Uterus (tissue), 4 donors: ENCODE data around the gene PPP2R5B. TPM values are rescaled to one million over a fixed set of nuclear protein-coding genes. Genes with fewer than 3 reads are reported as not detected.

Experiments
- DNase-seq, 2 donors: peaks; one replicate each; pipeline ENCODE4 v3.0.0-alpha.2; 2019 to 2020
- H3K27ac ChIP-seq, 2 donors: fragments of 200-600 bp; sonication (generic); 1 replicate in 1 of 2; 2 replicates in 1 of 2; pipeline ENCODE4 v1.5.1; 2016 to 2018
- H3K27me3 ChIP-seq, 2 donors: fragments of 200-600 bp; sonication (generic); one replicate each; pipeline ENCODE4 v1.5.1; 2018 to 2019; ENCODE audit warnings: control low read depth in 1 of 2
- H3K36me3 ChIP-seq, 2 donors: fragments of 200-600 bp; sonication (generic); one replicate each; pipeline ENCODE4 v1.5.1; 2019; ENCODE audit warnings: control low read depth in 1 of 2
- H3K4me1 ChIP-seq, 2 donors: fragments of 200-600 bp; sonication (generic); one replicate each; pipeline ENCODE4 v1.5.1; 2018 to 2019; ENCODE audit warnings: control low read depth in 1 of 2
- H3K4me3 ChIP-seq, 2 donors: fragments of 200-600 bp; sonication (generic); 1 replicate in 1 of 2; 2 replicates in 1 of 2; pipeline ENCODE4 v1.5.1; 2018 to 2019; ENCODE audit warnings: mild to moderate bottlenecking in 1 of 2
- H3K9me3 ChIP-seq, 2 donors: fragments of 200-600 bp; sonication (generic); one replicate each; pipeline ENCODE4 v1.5.1; 2019; ENCODE audit warnings: control low read depth in 1 of 2
- CTCF ChIP-seq, 4 experiments: fragments of 200-600 bp in 2 of 4; fragments of 450-650 bp in 2 of 4; sonication (generic) in 2 of 4; IDR thresholded peaks; one replicate each; pipeline ENCODE4 v1.5.1; 2016 to 2019; ENCODE audit warnings: antibody characterized with exemption in 4 of 4, mild to moderate bottlenecking in 2 of 4, moderate library complexity in 1 of 4
- POLR2A ChIP-seq, 2 donors: fragments of 450-650 bp; IDR thresholded peaks; one replicate each; pipeline ENCODE4 v1.6.1; 2016; ENCODE audit warnings: antibody characterized with exemption in 2 of 2, mild to moderate bottlenecking in 1 of 2, moderate library complexity in 1 of 2
- intact Hi-C: fragments of 100-400 bp; cut with DNase I; formaldehyde crosslinking; loops from one replicate; pipeline ENCODE4 v1.15.1; 2023; ENCODE audit warnings: low total_unique reads
- total RNA-seq, 4 donors: library from RNA; depleted of rRNA in 3 of 4; stranded (reverse); fragments of >200 nt in 3 of 4; gene quantifications; one replicate each; pipeline versions ENCODE4 v1.1.0 to v1.2.4, GENCODE V29; 2014 to 2023
- donor health status: DM: yes; HTN: yes; CAD: no.

The PPP2R5B gene
- total RNA-seq, 4 donors from 2014 or later: 6.7 to 23.4 (median 13.0) TPM

- Histone ChIP-seq H3K27me3 (no peaks in the 10 kb centered on the region), H3K36me3 (no peaks in the 10 kb centered on the region), H3K27ac (no peak overlapping the region), H3K4me3 (no peak overlapping the region), H3K4me1 (peaks cover 0 to 5% of the 10 kb centered on the region in 2 donors), H3K9me3 (no peaks in the 10 kb centered on the region)
- intact Hi-C loops: loop anchor here (2.0 kb wide), 1 partner anchor 44 kb away; the partner anchor contains the start of gene CDC42BPG
- no peak for DNase-seq
- TF ChIP-seq CTCF (IDR thresholded peaks at IDR 0.05): no peak
- TF ChIP-seq POLR2A (IDR thresholded peaks at IDR 0.05): no peak
Observed at GRCh38 chr11:64888729-64889511, 35.6 kb upstream of the PPP2R5B start.

- intact Hi-C loops: no loop called here
- no peak overlapping the region for H3K27ac ChIP-seq
- DNase-seq: no peak
Observed at GRCh38 chr11:64890522-64890939, 34.0 kb upstream of the PPP2R5B start.

GRCh38 chr11:64891215-64891848, 33.2 kb upstream of the PPP2R5B start:
- Histone ChIP-seq H3K27me3 (no peaks in the 10 kb centered on the region), H3K4me3 (no peak overlapping the region), H3K36me3 (no peaks in the 10 kb centered on the region), H3K27ac (no peak overlapping the region), H3K4me1 (peaks cover 0 to 5% of the 10 kb centered on the region in 2 donors), H3K9me3 (no peaks in the 10 kb centered on the region)
- no peak for DNase-seq
- intact Hi-C loops: no loop called here
- TF ChIP-seq CTCF (IDR thresholded peaks at IDR 0.05) (no peak), POLR2A (IDR thresholded peaks at IDR 0.05) (no peak)

More at GRCh38 chr11:64890522-64890939, 34.0 kb upstream of the PPP2R5B start:
- peaks cover 0 to 5% of the 10 kb centered on the region in 2 donors for H3K4me1 ChIP-seq
- no peaks in the 10 kb centered on the region for H3K9me3 ChIP-seq
- no peak overlapping the region for H3K4me3 ChIP-seq
- TF ChIP-seq POLR2A (IDR thresholded peaks at IDR 0.05) (no peak), CTCF (IDR thresholded peaks at IDR 0.05) (no peak)
- no peaks in the 10 kb centered on the region for H3K27me3 ChIP-seq
- H3K36me3 ChIP-seq: no peaks in the 10 kb centered on the region

- Histone ChIP-seq H3K27me3 (no peaks in the 10 kb centered on the region), H3K4me3 (no peak overlapping the region)
- TF ChIP-seq CTCF (IDR thresholded peaks at IDR 0.05) (no peak), POLR2A (IDR thresholded peaks at IDR 0.05) (no peak)
Observed at GRCh38 chr11:64891880-64892279, 32.6 kb upstream of the PPP2R5B start.

GRCh38 chr11:64892411-64892831, 32.1 kb upstream of the PPP2R5B start:
- Histone ChIP-seq H3K4me1 (peaks cover 0 to 5% of the 10 kb centered on the region in 2 donors), H3K36me3 (no peaks in the 10 kb centered on the region), H3K4me3 (no peak overlapping the region), H3K27ac (no peak overlapping the region), H3K27me3 (no peaks in the 10 kb centered on the region), H3K9me3 (no peaks in the 10 kb centered on the region)
- TF ChIP-seq POLR2A (IDR thresholded peaks at IDR 0.05) (no peak), CTCF (IDR thresholded peaks at IDR 0.05) (no peak)
- intact Hi-C loops: no loop called here
- no peak for DNase-seq

More at GRCh38 chr11:64891880-64892279, 32.6 kb upstream of the PPP2R5B start:
- H3K36me3 ChIP-seq: no peaks in the 10 kb centered on the region
- H3K9me3 ChIP-seq: no peaks in the 10 kb centered on the region
- intact Hi-C loops: no loop called here
- peaks cover 0 to 5% of the 10 kb centered on the region in 2 donors for H3K4me1 ChIP-seq
- DNase-seq: no peak
- H3K27ac ChIP-seq: no peak overlapping the region
